Natural killer cell (primary cell): Measurements from ENCODE around the gene CXCL10. TPM values are rescaled to one million over a fixed set of nuclear protein-coding genes. Genes with fewer than 3 reads are reported as not detected.

Experiments
- ATAC-seq, 3 donors: fragments of 150-1000 bp in 2 of 3; fragments of 200-7000 bp in 1 of 3; cut with Tn5 transposase; 1 replicate in 1 of 3; 2 replicates in 2 of 3; pipeline ENCODE4 v1.10.0; 2021; ENCODE audit warnings: mild to moderate bottlenecking in 2 of 3, moderate library complexity in 2 of 3
- DNase-seq, 2 donors: peaks; one replicate each; pipeline versions ENCODE4 v3.0.0 to v3.0.0-alpha.2; 2013 to 2021; ENCODE audit warnings: mixed read lengths in 1 of 2
- H3K27ac ChIP-seq: one replicate; pipeline ENCODE4 v1.5.1; 2013; ENCODE audit warnings: mild to moderate bottlenecking, low read length
- H3K27me3 ChIP-seq: one replicate; pipeline ENCODE4 v1.6.1; 2013; ENCODE audit warnings: low read length; ENCODE audit not compliant: control insufficient read depth, insufficient read depth
- H3K36me3 ChIP-seq: one replicate; pipeline ENCODE4 v1.6.1; 2013; ENCODE audit warnings: low read length; ENCODE audit not compliant: control insufficient read depth, insufficient read depth
- H3K4me1 ChIP-seq: one replicate; pipeline ENCODE4 v1.6.1; 2013; ENCODE audit warnings: low read length; ENCODE audit not compliant: control insufficient read depth, insufficient read depth
- H3K4me3 ChIP-seq: one replicate; pipeline ENCODE4 v1.5.1; 2013; ENCODE audit warnings: low read length
- H3K9me3 ChIP-seq: one replicate; pipeline ENCODE4 v1.6.1; 2013; ENCODE audit warnings: low read length; ENCODE audit not compliant: control insufficient read depth, insufficient read depth
- H3K27ac Mint-ChIP-seq, 2 donors: one replicate each; pipeline ENCODE4 v1.8.0; 2022; ENCODE audit warnings: mild to moderate bottlenecking in 2 of 2, mixed read lengths in 2 of 2, moderate library complexity in 1 of 2
- H3K27me3 Mint-ChIP-seq, 2 donors: one replicate each; pipeline ENCODE4 v1.8.0; 2022; ENCODE audit warnings: low read depth in 2 of 2, mixed read lengths in 2 of 2
- H3K36me3 Mint-ChIP-seq: one replicate; pipeline ENCODE4 v1.8.0; 2022; ENCODE audit warnings: mixed read lengths
- H3K4me1 Mint-ChIP-seq, 2 donors: one replicate each; pipeline ENCODE4 v1.8.0; 2022; ENCODE audit warnings: mixed read lengths in 2 of 2
- H3K4me3 Mint-ChIP-seq: one replicate; pipeline ENCODE4 v1.8.0; 2022; ENCODE audit warnings: mild to moderate bottlenecking, moderate library complexity, mixed read lengths
- H3K9me3 Mint-ChIP-seq, 2 donors: one replicate each; pipeline ENCODE4 v1.8.0; 2022; ENCODE audit warnings: mixed read lengths in 2 of 2
- WGBS: methylation state at CpG from one replicate; pipeline ENCODE4 v1.1.7; 2013; ENCODE audit warnings: missing lambda C conversion rate; ENCODE audit not compliant: insufficient coverage; 5-methylcytosine and 5-hydroxymethylcytosine counted together
- intact Hi-C: fragments of 100-400 bp; cut with micrococcal nuclease; formaldehyde crosslinking; loops from one replicate; pipeline ENCODE4 v1.14.2; 2022
- total RNA-seq, 4 donors: library from RNA; stranded (reverse); fragments of 120-200 nt in 1 of 4; gene quantifications; one replicate each; pipeline versions ENCODE4 v1.2.3 to v1.2.4, GENCODE V29; 2013 to 2022
- TF ChIP-seq, protein P1 (sequence below): fragments of 200-600 bp; IDR thresholded peaks from one replicate; pipeline ENCODE4 v1.8.0; 2022; ENCODE audit warnings: antibody characterized with exemption

The CXCL10 gene
- total RNA-seq, 3 donors from 2014 or later (not counting 1 experiment from before 2014, with no cell fraction given) = not detected

DNA sequence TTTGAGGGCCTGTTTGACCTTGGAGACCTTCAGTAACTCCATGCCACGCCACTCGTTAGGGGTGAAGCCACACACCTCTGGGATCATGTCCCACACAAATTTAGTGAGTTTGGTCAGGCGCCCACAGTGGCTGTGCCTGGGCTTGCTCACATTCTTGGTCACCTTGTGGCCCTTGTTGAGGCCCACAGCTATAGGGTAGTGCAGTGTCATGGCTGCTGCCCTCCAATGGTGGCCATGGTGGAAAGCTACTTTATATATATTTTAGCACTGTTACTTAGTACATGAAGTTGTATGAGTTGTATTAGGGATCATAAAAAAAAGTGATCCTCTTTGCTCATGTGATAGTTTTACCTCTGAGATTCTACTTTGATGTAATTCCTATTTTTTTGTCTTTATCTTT is 13.6 kb upstream of the CXCL10 start:
- no peaks in the 10 kb centered on the region for H3K9me3 Mint-ChIP-seq
- DNase-seq (no peak), ATAC-seq (no peak)
- H3K27me3 Mint-ChIP-seq = peaks cover 7 to 9% of the 10 kb centered on the region in 2 donors
- Histone ChIP-seq H3K27ac (no peak overlapping the region), H3K4me1 (no peaks in the 10 kb centered on the region), H3K4me3 (no peak overlapping the region), H3K9me3 (no peaks in the 10 kb centered on the region), H3K36me3 (no peaks in the 10 kb centered on the region), H3K27me3 (no peaks in the 10 kb centered on the region)
- intact Hi-C loops = no loop called here
- TF ChIP-seq, protein P1, sequence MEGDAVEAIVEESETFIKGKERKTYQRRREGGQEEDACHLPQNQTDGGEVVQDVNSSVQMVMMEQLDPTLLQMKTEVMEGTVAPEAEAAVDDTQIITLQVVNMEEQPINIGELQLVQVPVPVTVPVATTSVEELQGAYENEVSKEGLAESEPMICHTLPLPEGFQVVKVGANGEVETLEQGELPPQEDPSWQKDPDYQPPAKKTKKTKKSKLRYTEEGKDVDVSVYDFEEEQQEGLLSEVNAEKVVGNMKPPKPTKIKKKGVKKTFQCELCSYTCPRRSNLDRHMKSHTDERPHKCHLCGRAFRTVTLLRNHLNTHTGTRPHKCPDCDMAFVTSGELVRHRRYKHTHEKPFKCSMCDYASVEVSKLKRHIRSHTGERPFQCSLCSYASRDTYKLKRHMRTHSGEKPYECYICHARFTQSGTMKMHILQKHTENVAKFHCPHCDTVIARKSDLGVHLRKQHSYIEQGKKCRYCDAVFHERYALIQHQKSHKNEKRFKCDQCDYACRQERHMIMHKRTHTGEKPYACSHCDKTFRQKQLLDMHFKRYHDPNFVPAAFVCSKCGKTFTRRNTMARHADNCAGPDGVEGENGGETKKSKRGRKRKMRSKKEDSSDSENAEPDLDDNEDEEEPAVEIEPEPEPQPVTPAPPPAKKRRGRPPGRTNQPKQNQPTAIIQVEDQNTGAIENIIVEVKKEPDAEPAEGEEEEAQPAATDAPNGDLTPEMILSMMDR = no peak
- H3K4me3 Mint-ChIP-seq = no peak overlapping the region
- H3K36me3 Mint-ChIP-seq = no peaks in the 10 kb centered on the region
- 97% methylated on average over 3 of the region's 3 CpGs for WGBS
- H3K27ac Mint-ChIP-seq = no peak overlapping the region
- no peaks in the 10 kb centered on the region for H3K4me1 Mint-ChIP-seq

DNA sequence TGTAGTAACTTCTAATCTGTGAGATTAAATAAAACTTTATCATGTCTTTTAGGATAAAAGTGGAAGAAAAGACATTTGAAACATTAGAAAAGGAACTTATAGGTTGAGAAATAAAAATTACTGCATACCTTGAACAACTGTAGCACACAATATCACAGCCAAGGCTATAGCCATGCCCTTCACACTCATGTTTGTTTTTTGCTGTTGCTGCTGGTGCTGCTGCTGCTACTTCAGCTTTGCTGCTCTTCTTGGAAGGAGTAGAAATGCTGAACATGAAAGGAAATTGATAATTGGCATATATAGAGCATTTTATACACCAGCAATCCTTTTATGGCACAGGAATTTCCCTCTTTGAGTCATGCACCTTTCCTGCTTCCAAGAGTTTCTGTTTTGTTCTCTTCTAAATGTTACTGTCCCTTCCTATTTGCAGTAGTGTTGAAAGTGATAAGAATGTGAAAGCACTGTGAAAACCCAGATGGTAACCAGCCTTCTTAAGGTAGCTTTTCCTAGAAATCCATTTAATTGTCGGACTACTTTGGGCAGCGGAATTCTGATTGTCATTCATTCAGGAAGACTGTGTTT is 12.6 kb upstream of the CXCL10 start, which contains the start of gene CXCL11:
Gene CXCL11, minus strand, starts transcription at position 272 of the 582 bp plus-strand sequence. Its CDS starts 83 bp downstream, at position 189.
- no peaks in the 10 kb centered on the region for H3K4me1 Mint-ChIP-seq
- no peaks in the 10 kb centered on the region for H3K36me3 Mint-ChIP-seq
- TF ChIP-seq, protein P1 = no peak
- Histone ChIP-seq H3K9me3 (no peaks in the 10 kb centered on the region), H3K4me1 (no peaks in the 10 kb centered on the region), H3K36me3 (no peaks in the 10 kb centered on the region), H3K27ac (no peak within 1 kb of the TSS), H3K27me3 (no peaks in the 10 kb centered on the region), H3K4me3 (no peak within 1 kb of the TSS)
- no peaks in the 10 kb centered on the region for H3K9me3 Mint-ChIP-seq
- DNase-seq = no peak
- WGBS = 69% methylated on average over 2 of the region's 2 CpGs
- no peak within 1 kb of the TSS for H3K27ac Mint-ChIP-seq
- no peak within 1 kb of the TSS for H3K4me3 Mint-ChIP-seq
- intact Hi-C loops = no loop called here
- ATAC-seq = no peak
- H3K27me3 Mint-ChIP-seq = peaks cover 5 to 6% of the 10 kb centered on the region in 2 donors

DNA sequence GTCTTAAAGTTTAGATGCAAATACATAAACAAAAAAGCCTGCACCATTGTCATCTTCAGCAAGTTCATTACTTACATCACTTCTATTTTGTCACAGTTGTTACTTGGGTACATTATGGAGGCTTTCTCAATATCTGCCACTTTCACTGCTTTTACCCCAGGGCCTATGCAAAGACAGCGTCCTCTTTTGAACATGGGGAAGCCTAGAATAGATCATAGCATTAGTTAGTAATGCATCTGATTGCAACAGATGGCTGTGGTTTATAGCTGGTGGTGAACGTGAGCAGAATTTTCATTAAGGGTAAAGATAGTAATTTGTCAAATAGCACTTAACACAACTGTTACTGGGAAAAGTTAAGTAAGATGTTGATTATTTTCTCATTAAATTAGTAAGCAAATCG is 11.8 kb upstream of the CXCL10 start:
- no peak overlapping the region for H3K4me3 Mint-ChIP-seq
- H3K27ac ChIP-seq = no peak overlapping the region
- H3K36me3 Mint-ChIP-seq = no peaks in the 10 kb centered on the region
- no peaks in the 10 kb centered on the region for H3K27me3 ChIP-seq
- TF ChIP-seq, protein P1 = no peak
- intact Hi-C loops = no loop called here
- no peaks in the 10 kb centered on the region for H3K4me1 Mint-ChIP-seq
- ATAC-seq (no peak), DNase-seq (no peak)
- H3K36me3 ChIP-seq = no peaks in the 10 kb centered on the region
- no peak overlapping the region for H3K4me3 ChIP-seq
- H3K27me3 Mint-ChIP-seq = peaks cover 5 to 7% of the 10 kb centered on the region in 2 donors
- no peaks in the 10 kb centered on the region for H3K9me3 ChIP-seq
- WGBS = 38% methylated on average over 2 of the region's 3 CpGs
- no peak overlapping the region for H3K27ac Mint-ChIP-seq
- no peaks in the 10 kb centered on the region for H3K9me3 Mint-ChIP-seq
- H3K4me1 ChIP-seq = no peaks in the 10 kb centered on the region

DNA sequence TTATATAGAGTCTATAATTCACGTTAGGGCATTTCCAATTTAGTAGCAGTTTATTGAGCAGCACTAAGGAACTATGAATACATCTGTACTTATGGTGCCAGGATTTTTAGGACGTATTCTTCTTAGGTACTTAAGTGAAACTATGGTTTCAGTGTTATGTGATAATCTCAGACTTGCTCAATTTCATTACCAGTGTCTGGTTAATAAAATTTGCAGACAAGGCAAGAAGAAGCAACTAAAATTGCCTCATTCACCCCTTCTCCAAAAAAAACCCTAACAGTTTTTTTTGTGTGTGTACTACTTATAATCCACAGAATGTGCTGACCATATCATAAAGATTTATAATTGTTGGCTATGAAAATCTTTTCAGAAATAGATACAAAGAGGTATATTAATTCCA is 6.0 kb upstream of the CXCL10 start:
- TF ChIP-seq, protein P1 = no peak
- H3K9me3 Mint-ChIP-seq = no peaks in the 10 kb centered on the region
- no peaks in the 10 kb centered on the region for H3K9me3 ChIP-seq
- H3K27me3 ChIP-seq = no peaks in the 10 kb centered on the region
- no peaks in the 10 kb centered on the region for H3K36me3 Mint-ChIP-seq
- H3K27ac Mint-ChIP-seq = no peak overlapping the region
- H3K27ac ChIP-seq = no peak overlapping the region
- H3K4me1 ChIP-seq = no peaks in the 10 kb centered on the region
- intact Hi-C loops = no loop called here
- H3K36me3 ChIP-seq = no peaks in the 10 kb centered on the region
- ATAC-seq (no peak), DNase-seq (no peak)
- H3K4me3 ChIP-seq = no peak overlapping the region
- H3K4me1 Mint-ChIP-seq = peaks cover 5% of the 10 kb centered on the region in 2 donors
- no peak overlapping the region for H3K4me3 Mint-ChIP-seq
- WGBS = 90% methylated on average over 2 of the region's 2 CpGs
- peaks cover 19 to 40% of the 10 kb centered on the region in 2 donors for H3K27me3 Mint-ChIP-seq
